Activated CD4-positive, alpha-beta T cell treated with anti-CD3 and anti-CD28 coated beads, Interleukin-2, amount 50 U/mL, for 1 hour (primary cell): Measurements from ENCODE around the gene HHLA2.

Experiments
- DNase-seq: peaks from one replicate; pipeline ENCODE4 v3.0.0-alpha.2; 2020

Gene HHLA2

DNA sequence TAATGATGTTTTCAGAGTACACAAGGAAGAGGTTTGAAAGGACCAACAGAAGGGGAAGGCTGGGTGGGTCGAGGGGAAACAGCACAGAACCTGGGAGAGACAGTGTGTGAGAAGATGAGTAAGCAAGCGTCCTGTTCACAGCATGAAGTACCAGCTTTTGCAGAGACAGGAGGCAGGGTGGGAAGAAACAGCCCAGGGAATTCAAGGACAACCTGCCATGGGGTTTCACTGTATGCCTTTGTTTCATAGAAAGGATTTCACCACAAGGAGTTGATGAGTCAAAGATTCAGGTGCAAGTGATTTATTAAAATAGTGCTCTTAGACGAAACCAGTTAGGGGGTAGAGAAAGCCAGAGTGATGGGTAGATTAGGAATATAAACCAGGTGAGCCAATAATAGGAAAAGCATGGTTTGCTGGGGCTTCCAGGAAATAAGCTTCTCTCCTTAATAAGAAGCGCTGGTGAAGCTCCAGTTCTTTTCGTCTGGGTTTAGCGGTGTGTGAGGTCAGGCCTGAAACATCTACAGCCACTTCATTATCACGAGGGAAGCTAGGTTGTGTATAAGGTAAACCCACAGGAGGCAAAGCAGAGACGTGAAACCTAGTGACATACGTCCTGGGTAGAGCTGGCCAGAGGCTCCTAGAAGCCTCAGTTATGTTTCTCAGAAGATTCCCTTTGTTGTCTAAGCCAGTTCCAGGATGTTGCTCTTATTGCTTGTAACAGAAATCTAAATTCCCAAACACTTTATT lies 3.9 kb downstream of the HHLA2 start:
- no peak for DNase-seq

DNA sequence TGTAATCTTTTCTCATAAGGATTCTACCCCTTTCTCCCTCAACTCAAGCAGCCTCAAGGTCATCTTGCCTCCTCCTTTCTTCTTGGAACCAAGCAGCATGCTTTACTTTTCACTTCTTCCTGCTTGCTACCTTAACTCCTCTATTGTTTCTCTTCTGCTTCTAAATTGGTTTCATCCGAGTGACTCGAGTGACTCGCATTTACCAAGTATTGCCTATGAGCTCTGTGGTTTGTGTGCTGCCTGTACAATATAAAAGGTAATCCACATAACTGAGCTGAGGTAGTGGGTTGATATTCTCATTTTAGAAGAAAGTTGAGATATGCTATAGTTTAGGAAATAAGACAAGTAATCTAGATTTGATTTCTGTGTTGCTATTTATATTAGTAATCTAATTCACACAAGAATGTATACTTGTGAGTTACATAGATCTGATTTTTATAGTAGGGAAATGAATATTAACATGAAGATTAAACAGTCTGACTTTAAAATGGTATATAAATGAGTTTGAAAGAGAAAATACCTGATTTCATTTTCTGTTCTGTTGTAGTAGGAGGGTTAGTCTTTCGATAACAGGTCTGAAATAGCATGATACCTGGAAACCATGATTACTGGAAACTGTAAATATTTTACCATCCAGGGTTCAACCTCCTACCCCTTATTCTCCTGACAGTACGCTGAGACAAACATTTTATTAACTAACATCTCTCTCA lies 5.5 kb downstream of the HHLA2 start:
- no peak for DNase-seq

DNA sequence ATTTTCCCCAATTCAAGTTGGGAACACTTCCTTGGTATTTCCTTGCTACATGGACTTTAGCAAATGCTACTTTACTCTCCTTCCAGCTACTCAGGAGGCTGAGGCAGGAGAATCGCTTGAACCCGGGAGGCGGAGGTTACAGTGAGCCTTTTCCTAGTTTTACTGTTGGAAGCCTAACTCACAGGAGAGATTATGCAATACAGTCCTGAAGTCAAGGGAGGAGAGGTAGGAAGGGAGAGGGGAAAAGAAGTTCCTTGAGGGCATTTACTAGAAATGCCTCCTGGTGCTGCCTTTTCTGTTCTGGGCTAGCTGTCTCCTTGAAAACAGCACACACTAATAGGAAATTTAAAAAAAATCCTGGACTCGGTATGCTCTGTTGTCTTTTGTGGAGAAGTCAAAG lies 6.2 kb downstream of the HHLA2 start:
- no peak for DNase-seq

DNA sequence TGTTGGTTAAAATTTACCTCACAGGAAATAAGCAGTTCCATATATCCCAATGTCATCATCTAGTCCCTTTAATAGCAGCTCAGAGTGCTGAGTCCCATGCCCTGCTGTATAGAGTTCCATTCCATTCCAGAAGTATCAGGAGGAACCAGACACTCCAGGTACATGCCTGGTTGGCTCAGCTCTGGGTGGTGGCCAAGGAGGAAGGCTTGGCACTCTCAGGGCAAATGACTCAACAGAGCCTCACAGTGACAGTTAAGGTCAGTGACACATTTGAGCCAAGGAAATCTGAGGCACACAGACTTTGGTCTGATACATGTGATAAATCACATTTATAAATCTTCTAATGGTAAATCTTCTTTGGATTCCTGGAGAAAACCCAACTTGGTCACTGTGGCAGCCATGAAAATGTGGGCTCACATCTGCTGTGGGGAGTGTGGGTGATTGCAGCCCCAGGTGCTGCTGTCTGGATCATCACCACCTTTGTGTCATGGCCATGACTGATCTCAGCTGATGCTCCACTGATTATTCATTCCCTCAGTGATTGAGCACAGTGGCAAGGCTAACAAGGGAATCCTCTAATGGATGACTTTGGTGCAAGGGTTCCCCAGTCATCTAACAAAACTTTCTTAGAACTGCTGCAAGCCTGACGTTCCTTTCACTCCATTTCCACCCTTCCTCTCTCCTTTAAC lies 9.3 kb downstream of the HHLA2 start:
- DNase-seq, result no peak

DNA sequence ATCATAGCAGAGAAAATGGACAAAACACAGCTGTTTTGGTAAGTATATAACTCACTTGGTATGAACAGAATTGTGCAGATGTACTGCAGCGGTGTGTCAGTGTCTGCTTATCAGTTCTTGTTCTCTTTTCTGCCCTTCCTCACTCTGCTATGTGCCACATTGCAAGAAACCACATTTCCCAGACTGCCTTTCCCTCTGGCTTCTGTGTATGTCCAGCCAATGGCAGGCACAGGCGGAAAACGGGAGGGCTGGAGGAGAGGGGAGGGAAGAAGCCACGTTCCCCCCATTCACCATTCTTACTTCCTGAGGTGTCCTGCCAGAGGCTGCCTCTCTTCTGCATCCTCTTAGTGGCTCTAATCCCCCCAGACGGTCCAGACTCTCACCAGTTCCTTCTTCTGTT lies 15.4 kb downstream of the HHLA2 start:
- no peak for DNase-seq

DNA sequence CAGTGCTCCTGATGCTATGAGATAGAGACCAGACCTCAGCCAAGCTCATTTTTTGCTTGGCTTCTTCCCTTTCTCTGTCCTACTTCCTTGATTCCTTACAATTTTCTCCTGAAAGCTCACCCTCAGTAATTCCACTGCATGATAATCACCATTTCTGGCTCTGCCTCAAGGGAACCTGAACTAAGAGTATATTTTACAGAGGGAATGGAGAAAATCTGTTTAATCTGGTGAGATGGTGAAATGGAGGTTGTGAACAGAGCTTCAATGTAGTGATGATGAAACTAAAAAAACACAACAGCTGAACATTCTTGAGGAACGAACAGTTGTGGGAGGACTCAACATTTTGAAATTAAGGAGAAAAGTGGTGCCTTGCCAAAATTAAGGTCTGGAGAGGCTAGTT lies 16.3 kb downstream of the HHLA2 start:
- no peak for DNase-seq

DNA sequence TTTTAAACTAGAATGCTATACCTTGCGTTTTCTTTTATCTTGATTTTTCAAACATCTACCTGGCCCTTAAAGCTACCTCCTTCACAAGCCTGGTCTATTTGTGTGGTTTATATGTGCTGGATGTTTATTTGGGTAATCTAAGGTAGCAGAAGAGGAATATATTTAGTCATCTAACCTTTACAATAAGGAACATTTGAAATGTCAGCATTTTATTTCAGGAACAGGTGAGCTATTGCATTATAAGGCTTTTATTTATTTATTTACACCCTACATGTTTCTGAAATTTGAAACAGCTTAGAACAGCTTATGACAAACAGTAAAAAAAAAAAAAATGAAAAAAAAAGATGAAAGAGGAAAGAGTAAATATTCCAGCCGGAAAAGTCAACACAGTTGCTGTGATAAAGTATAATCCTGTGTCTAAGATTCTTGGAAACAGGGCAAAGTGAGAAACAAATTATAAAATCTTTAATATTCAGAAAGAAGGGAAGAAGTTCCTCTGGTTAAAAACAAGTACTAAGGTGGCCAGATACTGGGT lies 19.5 kb downstream of the HHLA2 start:
- DNase-seq, result no peak

DNA sequence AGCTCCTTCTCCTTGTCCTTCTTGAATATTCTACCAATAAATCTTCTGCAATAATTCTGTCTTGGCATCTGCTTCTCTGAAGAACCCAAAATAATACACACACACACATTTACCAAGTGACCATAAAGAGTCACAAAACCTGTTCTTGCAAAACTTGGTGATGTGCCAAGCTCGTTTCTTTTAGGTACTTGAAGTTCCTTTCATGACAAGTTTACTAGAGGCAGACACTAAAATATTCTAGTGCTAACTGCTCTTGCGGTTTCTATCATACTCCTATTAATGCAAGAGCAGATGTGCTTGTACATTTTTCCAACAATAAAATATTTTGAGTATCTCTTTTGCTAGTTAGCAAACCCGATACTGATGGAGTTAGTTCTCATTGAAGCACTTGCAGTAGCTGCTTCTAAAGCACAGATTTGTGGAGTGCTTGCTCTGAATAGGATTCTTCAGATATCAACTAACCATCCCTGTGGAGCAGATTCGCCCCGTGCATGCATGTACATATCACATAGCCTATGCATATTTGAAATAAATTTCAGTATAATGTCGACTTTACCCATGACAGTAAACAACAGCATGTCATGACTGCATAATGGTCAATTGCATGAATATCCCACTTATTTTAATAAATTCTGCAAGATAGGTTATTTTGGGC lies 23.2 kb downstream of the HHLA2 start:
- DNase-seq, result no peak

DNA sequence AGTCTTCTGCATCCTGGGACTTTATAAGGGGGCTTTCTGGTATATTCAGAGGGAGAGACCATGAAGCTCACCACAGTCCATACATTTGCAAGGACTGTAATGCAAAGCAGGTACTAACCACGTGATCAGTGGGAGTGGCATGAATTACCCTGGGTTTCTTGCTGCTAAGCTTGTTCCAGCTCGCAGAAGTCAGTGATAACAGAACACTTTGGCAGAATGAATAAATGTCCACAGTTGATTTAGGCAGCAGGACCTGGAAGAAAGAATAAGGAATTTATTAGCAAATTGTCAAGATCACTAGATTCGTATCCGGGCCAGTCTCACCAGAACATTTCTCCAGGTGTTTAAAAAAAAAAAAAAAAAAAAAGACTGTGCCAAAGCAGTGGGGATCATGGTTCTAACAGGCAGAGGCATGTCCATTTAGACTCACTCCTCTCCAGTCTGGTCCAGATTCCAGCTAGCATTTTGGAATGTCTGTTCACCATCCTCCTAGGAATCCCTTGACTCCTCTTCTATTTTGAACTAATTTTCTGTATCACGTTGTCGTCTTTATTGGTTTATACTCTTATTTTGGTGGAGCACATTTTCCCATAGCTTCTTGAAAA lies 24.5 kb downstream of the HHLA2 start:
- DNase-seq, result no peak

DNA sequence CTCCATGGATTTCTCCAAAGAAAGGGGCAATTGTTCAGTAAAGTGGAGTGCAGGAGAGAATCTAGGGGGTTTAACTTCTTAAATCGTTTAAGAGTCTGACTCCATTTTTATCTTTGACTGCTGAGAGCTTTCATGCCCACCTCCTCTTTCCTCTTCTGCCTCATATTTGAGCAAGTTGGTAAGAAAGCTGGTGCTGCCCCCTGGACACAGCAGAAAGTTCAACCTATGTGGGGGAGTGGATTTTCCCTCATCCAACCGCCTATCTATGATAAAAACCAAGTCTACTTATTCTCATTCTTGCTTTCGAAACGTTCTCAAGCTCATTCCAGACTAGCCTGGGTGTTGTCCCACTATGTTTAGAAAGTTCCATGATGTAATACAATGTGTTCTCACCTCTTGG lies 26.0 kb downstream of the HHLA2 start:
- peak; percentile 14 for DNase-seq

DNA sequence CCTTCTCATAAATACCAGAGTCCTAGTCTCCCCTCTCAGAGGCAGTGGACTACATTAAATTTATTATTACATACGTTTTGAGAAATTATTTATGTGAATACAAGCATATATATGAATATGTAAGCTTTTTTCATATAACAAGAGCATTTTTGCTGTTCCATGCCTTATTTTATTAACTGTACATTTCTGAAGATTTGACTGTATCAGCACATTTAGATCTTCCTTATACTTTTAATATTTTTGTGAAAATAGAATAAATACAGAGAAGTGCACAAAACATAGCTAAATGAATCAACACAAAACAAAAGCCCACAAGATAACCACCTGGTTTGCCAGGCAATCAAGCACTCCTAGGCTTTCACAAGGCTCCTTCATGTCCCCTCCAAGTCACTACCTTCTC lies 27.8 kb downstream of the HHLA2 start:
- no peak for DNase-seq

DNA sequence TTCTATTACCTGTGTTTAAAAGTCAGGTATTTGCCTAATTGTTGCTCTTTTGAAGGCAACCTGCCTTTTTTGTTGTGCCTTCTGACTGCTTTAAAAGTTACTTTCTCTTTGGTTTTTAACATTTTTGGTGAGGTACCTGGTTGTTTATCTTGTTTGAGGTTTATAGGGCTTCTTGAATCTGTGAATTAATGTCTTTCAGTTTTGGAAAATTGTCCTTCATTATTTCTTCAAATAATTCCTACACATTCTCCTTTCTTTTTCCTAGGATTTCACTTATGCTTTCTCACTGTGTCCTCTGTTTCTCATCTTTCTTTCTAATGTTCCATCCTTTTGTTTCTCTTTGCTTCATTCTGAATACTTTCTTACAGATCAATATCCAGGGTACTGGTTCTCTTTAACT lies 30.8 kb downstream of the HHLA2 start:
- no peak for DNase-seq

DNA sequence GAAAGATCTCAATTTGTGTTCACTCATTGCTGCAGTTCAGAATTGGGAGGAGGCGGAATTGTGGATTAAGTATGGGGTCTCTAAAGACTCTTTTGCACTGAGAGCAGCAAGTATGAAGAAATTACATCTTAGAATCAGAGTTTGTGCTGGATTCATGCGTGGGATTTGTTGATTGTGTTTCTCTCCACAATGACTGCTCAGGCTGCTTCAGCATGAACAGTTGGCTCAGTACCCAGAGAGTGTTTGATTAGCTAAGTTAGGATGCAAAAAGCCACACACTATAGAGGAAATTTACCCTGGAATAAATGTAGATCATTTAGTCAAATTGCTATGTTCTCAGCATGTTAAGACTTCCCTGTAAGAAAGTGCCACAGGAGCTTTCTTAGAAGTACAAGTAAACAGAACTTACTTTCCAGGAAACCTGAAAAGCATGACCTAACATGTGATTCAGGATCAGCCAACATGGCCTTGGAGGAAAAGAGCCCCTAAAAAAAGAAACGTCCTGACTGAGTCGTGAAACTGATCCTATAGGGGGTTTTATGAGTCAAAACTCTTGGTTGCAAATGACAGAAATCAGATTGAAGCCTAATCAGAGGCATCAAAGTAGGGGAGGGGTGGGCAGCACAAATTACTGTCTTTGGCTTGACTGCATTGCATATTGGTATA lies 32.6 kb downstream of the HHLA2 start:
- no peak for DNase-seq

DNA sequence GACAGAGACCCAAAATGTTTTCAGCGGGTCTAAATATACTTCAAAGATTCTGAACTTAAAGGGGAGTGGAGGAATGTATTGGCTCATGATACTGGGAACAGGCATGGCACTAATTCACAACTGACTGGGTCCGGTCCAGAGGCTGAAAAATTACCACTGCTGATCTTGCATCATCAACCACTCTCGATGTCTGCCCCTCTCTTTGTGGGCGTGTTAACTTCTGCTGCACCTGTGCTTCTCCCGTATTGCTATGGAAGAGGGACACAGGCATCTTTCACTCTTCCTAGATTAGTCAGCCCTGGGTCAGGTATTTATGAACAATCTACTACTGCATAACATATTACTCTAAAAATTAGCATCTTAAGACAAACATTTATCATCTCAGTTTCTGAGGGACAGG lies 33.2 kb downstream of the HHLA2 start:
- no peak for DNase-seq

DNA sequence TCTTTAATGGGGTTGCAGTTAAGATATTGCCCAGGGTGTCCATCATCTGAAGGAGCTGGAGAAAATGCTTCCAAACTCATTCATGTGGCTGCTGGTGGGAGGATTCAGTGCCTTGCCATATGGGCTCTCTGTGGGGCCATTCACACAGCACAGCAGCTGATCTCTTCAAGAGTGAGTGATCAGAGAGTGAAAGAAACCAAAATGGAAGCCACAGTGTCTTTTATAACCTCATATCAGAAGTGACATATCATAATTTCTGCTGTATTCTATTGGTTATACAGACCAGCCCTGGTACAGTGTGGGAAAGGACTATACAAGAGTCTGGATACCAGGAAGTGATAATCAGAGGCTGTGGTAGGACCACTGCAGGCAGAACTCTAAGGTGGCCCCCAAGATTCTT lies 33.6 kb downstream of the HHLA2 start:
- no peak for DNase-seq

DNA sequence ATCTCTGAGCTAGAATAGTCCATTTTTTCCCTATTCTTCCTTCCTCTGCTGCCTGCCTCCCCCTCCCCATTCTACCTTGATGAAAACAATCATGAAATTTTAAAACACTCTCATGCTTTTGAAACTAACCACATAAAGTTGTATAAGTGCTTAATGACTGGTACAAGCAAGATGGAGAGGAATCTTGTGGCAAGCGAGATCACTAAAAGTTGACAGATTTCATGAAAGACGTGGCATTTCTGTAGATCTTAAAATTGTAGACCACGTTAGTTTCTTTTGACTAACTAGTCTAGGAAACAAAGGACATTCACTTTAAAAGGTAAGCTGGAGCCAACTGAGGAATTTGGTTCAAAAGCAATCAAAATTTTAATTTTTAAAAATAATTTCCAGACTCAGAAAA lies 35.4 kb downstream of the HHLA2 start:
- no peak for DNase-seq

DNA sequence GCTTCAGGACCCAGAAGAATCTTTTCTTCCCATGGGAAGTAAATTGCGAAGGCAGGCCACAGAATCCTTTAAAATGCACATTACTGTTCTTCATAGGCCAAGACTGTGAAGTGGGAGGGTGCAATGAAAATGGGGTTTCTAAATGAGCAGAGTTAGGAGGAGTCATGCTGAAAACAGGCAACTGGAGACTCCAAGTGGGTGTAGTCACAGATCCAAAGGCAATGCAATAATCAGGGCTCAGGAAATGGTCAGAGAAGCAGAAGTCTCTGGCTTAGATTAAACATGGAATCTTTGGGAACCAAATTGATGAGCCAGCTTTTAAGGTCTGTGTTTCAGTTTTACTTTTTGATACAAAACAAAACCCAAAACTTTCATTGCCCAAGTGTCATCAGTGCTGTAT lies 37.6 kb downstream of the HHLA2 start:
- DNase-seq, result no peak

DNA sequence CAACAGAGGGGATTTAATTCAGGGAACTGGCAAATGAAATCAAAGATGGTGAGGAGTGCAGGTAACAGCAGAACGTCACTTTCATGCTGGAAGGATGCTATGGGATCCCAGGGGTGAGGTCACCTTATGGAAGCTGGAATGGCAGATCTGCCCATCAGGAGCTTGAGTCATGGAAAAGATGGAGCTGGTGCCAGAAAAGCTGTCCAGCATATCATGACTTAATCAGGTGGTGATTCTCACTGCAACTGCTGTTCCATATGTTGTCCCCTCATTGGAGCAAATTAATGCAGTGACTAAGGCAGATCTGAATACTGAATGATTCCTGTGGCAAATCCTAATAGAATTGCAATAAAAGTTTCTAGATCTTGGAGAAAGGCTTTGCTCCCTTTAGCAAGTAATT lies 38.4 kb downstream of the HHLA2 start:
- no peak for DNase-seq

DNA sequence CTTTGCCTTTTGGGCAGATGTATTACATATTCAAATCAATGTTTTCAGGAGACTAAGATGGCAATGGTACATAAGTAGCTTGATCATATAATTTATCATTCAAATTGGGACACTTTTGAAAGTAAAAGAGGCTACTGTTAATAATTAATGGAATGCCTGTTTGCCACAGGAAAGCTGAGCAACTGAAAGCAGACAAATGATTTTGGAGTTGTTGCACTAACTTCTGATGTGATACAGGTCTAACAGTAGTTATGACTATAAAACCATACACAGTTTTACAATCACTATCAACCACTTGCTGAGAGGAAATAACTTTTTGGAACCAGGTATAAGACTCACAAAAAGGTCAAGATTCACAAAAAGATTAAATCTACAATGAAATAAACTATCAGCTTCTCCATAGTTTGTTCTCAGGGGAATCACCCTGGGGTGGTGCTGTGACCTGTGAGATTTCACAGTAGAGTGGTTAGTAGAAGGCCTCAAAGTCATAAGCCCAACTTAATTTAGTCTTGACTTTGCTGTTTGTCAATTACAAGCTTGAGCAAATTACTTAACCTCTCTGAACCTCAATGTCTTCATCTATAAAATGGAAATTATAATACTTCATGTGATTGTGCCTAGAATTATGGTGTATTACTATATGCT lies 42.7 kb downstream of the HHLA2 start:
- DNase-seq, result no peak

DNA sequence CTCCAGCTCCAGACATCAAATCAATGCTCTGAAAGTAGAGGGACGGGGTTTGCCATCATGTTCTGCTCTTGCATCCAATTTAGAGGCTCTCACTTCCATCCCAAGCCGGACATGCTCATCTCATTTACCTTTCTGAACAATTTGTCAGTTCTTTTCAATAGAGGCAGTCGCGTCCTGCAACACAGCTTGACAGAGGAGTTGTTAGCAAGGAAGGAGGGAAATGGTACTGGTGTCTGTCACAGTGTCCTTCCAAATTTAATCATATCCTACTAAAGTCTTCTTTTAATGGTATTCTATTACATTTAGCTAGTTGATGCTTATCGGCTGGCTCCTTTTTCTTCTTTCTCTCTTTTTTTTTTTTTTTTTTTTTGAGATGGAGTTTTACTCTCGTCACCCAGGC lies 45.6 kb downstream of the HHLA2 start:
- no peak for DNase-seq

DNA sequence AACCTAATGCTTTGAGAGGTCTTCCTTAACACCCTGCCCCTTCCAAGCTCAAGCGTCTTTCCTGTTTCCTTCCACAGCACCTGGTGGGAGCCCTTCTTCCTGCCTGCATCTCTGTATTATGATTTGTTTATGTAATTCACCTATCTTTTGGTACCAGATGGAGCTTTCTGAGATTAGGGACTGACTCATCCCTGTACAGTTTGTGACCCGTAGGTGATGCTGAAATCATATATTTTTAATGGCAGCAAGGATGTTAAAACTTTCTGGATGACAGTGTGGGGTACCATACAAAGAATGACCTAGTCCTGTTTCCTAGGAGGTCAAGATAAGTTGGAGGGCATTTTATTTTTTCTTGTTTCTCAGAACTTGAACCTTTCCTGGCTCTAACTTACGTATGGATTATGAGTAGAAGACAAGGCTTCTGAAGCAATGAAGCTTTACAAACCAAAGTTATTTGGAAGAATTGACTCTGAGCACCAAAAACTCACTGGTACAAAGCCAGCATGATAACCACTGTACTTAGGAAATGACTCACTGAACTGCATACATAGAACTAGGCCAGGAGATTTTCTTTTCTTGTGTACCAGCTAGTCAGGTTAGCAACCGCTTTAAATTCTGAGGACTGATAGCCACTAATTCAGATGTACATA lies 46.6 kb downstream of the HHLA2 start:
- DNase-seq, result no peak
